Karpas-422 (cell line): ENCODE data around the gene SHISAL2B. TPM values are rescaled to one million over a fixed set of nuclear protein-coding genes. Genes with fewer than 3 reads are reported as not detected.
"Not testable (repeated sequence)": the region's sequence is repeated elsewhere in the genome, so short reads cannot be mapped to it uniquely, and the experiment has no call there.

Experiments
- DNase-seq: peaks from one replicate; pipeline ENCODE4 v3.0.0-alpha.2; 2015
- H2AFZ ChIP-seq: fragments of 200-600 bp; sonication (generic); 2 replicates; pipeline ENCODE4 v1.6.1; 2014; ENCODE audit warnings: antibody characterized with exemption, low read length, mixed read lengths
- H3K27ac ChIP-seq: fragments of 200-600 bp; sonication (generic); 2 replicates; pipeline ENCODE4 v1.5.1; 2014; ENCODE audit warnings: mild to moderate bottlenecking, low read length, moderate library complexity
- H3K27me3 ChIP-seq: fragments of 200-600 bp; sonication (generic); 2 replicates; pipeline ENCODE4 v1.6.1; 2014; ENCODE audit warnings: low read length, mixed read lengths
- H3K36me3 ChIP-seq: fragments of 200-600 bp; sonication (generic); 2 replicates; pipeline ENCODE4 v1.6.1; 2014; ENCODE audit warnings: low read length, mixed read lengths; ENCODE audit not compliant: insufficient read depth
- H3K4me1 ChIP-seq: fragments of 200-600 bp; sonication (generic); 2 replicates; pipeline ENCODE4 v1.6.1; 2014; ENCODE audit warnings: mild to moderate bottlenecking, low read length, mixed read lengths
- H3K4me2 ChIP-seq: fragments of 200-600 bp; sonication (generic); 2 replicates; pipeline ENCODE4 v1.6.1; 2014; ENCODE audit warnings: low read length, low read depth, mild to moderate bottlenecking; ENCODE audit not compliant: poor library complexity, severe bottlenecking
- H3K4me3 ChIP-seq: fragments of 200-600 bp; sonication (generic); 2 replicates; pipeline ENCODE4 v1.5.1; 2014; ENCODE audit warnings: mild to moderate bottlenecking, antibody characterized with exemption, low read length, mixed read lengths
- H3K79me2 ChIP-seq: fragments of 200-600 bp; sonication (generic); 2 replicates; pipeline ENCODE4 v1.6.1; 2014; ENCODE audit warnings: mild to moderate bottlenecking, low read length, mixed read lengths
- H3K9ac ChIP-seq: fragments of 200-600 bp; sonication (generic); 2 replicates; pipeline ENCODE4 v1.6.0; 2014; ENCODE audit warnings: low read length
- H3K9me2 ChIP-seq: fragments of 200-600 bp; sonication (generic), shearing (Covaris generic); replicated peaks from 2 replicates; pipeline ENCODE4 v1.6.0; 2014; ENCODE audit warnings: mild to moderate bottlenecking, low read length, moderate library complexity; ENCODE audit not compliant: insufficient read depth
- H3K9me3 ChIP-seq: fragments of 300-700, 200-600 bp; sonication (generic); 2 replicates; pipeline ENCODE4 v1.6.1; 2014; ENCODE audit warnings: low read length, mixed read lengths
- H4K20me1 ChIP-seq: fragments of 200-600 bp; sonication (generic); 2 replicates; pipeline ENCODE4 v1.6.1; 2014; ENCODE audit warnings: mild to moderate bottlenecking, antibody characterized with exemption, low read length, low read depth; ENCODE audit not compliant: insufficient read depth
- total RNA-seq: library from RNA; depleted of rRNA; stranded (reverse); fragments of >200 nt; shearing (Covaris generic); gene quantifications from 2 replicates; pipeline ENCODE4 v1.2.3, GENCODE V29; 2014; ENCODE audit warnings: low replicate concordance

The SHISAL2B gene
- total RNA-seq, 1 experiment from 2014 or later = not detected

DNA sequence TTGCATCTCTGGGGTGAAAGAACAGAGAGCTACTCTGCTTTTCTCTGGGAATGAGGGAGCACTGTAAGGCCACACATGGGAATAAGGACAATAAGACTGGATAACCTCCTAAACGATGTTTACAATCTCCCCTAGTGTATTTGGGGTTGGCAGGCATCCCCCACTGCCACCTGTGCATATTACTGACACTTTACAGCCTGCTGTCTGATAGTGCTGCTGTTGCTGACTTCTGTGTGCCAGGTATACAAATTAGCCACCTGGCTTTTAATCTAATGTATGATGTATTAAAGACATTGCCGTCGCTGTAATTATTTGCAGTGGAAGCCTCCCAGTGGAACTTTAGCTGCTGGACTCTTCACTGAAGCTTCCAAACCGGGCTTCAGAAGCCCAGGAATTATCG is 4.4 kb upstream of the SHISAL2B start:
- Histone ChIP-seq H4K20me1 (no peaks in the 10 kb centered on the region), H3K4me2 (no peak overlapping the region), H3K9ac (no peak overlapping the region), H3K4me1 (no peaks in the 10 kb centered on the region), H2AFZ (no peak overlapping the region), H3K9me3 (no peaks in the 10 kb centered on the region), H3K27me3 (no peaks in the 10 kb centered on the region), H3K79me2 (no peaks in the 10 kb centered on the region), H3K27ac (no peak overlapping the region), H3K9me2 (no peaks in the 10 kb centered on the region), H3K4me3 (no peak overlapping the region), H3K36me3 (no peaks in the 10 kb centered on the region)
- no peak for DNase-seq

DNA sequence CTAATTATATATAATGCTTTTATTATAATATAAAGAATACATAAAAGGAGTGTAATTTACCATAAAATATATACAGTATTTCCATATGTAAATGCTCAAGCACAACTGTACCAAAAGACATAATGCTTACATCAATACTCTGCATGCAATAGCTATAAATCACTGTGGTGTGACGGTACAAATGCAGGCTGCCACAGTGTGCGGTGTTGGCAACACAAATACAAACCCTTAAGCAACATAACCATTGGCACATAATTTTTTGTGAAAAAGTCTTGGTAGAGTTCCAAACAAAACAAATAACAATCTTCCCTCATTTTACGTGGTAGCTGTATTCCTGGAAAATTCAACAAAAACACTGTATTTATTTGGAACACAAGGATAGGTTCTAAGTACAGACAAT is 1.9 kb upstream of the SHISAL2B start:
- Histone ChIP-seq H3K4me1 (no peaks in the 10 kb centered on the region), H3K4me2 (no peak overlapping the region), H3K9me2 (no peaks in the 10 kb centered on the region), H3K27me3 (no peaks in the 10 kb centered on the region), H3K4me3 (no peak overlapping the region), H3K79me2 (no peaks in the 10 kb centered on the region), H3K9me3 (no peaks in the 10 kb centered on the region), H3K36me3 (no peaks in the 10 kb centered on the region), H2AFZ (no peak overlapping the region), H3K9ac (no peak overlapping the region), H3K27ac (no peak overlapping the region), H4K20me1 (no peaks in the 10 kb centered on the region)
- no peak for DNase-seq

DNA sequence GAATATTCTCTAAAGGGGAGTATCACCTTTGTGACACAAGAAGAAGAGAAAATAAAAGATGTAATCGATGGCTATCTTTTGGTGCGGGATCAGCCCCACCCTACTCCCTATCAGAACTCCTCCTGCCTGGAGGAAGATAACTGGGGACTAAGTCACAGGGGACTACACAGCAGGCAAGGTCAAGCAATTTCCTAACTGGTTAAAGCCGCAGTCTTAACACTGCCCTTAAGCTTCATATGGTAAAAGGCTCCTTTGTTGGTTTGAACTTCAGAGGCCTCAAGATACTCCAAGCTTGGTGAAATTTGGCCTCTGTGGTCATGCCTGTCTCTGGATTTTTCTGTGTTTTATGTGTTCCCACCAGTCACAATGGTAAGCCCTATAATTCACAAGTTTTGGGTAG is 1.3 kb upstream of the SHISAL2B start:
- Histone ChIP-seq H3K27me3 (no peaks in the 10 kb centered on the region), H3K9me3 (no peaks in the 10 kb centered on the region), H3K79me2 (no peaks in the 10 kb centered on the region), H4K20me1 (no peaks in the 10 kb centered on the region), H3K4me2 (no peak overlapping the region), H3K36me3 (no peaks in the 10 kb centered on the region), H3K9me2 (no peaks in the 10 kb centered on the region), H3K27ac (no peak overlapping the region), H3K9ac (no peak overlapping the region), H2AFZ (no peak overlapping the region), H3K4me1 (no peaks in the 10 kb centered on the region), H3K4me3 (no peak overlapping the region)
- no peak for DNase-seq

DNA sequence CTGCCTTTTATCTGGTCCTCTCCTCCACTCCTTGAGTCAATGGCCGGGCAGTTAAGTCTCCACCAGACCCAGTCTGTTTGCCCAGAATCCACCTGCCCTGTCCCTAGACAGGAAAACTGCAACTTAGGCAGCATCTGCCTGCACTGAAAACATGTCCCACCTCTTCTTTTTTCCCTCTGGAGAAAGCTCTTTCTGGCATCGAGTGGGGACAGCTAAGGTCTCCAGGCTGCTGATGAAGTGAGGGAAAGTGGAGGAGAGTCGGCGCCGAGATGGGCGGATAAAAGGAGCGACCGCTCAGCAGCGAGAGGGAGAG is 243 bp upstream of the SHISAL2B start:
- Histone ChIP-seq H3K4me3 (no peak overlapping the region), H3K27ac (no peak overlapping the region), H3K79me2 (no peaks in the 10 kb centered on the region), H3K27me3 (no peaks in the 10 kb centered on the region), H4K20me1 (no peaks in the 10 kb centered on the region), H3K9ac (no peak overlapping the region), H3K9me2 (no peaks in the 10 kb centered on the region), H2AFZ (no peak overlapping the region), H3K36me3 (no peaks in the 10 kb centered on the region), H3K4me1 (no peaks in the 10 kb centered on the region), H3K4me2 (no peak overlapping the region), H3K9me3 (no peaks in the 10 kb centered on the region)
- DNase-seq = no peak

DNA sequence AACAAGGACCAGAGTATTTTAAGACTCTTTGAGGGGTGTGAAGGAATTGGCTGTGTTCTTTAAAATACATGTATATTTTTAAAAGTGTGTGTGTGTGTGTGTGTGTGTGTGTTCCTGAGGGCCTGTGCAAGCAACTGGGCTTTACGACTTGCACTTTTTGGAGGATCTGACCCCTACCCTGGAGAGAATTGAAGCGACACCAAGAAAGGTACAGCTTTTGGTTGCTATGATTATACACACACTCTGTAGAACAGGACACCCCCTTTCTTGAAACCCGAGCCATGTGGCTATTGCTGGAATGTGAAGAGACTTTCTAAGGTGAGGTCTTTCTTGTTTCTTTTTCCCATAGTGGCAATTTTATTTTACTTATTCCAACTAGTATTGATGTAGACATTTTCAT is 988 bp downstream of the SHISAL2B start:
- Histone ChIP-seq H4K20me1 (no peaks in the 10 kb centered on the region), H3K79me2 (no peaks in the 10 kb centered on the region), H3K4me2 (no peak overlapping the region), H3K9me3 (no peaks in the 10 kb centered on the region), H3K36me3 (no peaks in the 10 kb centered on the region), H3K27me3 (no peaks in the 10 kb centered on the region), H3K9me2 (no peaks in the 10 kb centered on the region), H3K4me1 (no peaks in the 10 kb centered on the region), H3K9ac (no peak overlapping the region), H2AFZ (no peak overlapping the region), H3K4me3 (no peak overlapping the region), H3K27ac (no peak overlapping the region)
- no peak for DNase-seq

DNA sequence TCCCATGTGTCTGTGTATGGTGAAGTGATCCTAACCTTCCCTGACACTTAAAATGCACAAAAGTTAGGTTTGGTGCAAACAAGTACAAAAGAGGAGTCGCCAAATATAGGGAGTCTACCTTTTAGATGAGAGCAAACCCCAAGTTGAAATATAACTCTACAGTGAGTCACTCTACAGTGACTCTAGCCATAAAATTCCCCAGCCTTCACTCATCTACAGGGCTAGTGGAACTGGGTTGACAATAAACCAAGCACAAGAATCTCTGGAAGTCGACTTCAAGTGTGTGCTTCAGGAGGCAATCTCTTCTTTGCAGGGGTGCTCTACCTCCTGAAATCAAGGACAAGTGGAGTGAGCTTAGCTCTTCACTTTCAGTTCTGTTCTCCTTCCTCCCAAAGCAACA is 3.3 kb downstream of the SHISAL2B start:
- Histone ChIP-seq H3K4me1 (no peaks in the 10 kb centered on the region), H2AFZ (no peak overlapping the region), H3K79me2 (no peaks in the 10 kb centered on the region), H3K9me2 (no peaks in the 10 kb centered on the region), H4K20me1 (no peaks in the 10 kb centered on the region), H3K4me3 (no peak overlapping the region), H3K27ac (no peak overlapping the region), H3K4me2 (no peak overlapping the region), H3K9ac (no peak overlapping the region), H3K36me3 (no peaks in the 10 kb centered on the region), H3K9me3 (no peaks in the 10 kb centered on the region), H3K27me3 (no peaks in the 10 kb centered on the region)
- DNase-seq = no peak

DNA sequence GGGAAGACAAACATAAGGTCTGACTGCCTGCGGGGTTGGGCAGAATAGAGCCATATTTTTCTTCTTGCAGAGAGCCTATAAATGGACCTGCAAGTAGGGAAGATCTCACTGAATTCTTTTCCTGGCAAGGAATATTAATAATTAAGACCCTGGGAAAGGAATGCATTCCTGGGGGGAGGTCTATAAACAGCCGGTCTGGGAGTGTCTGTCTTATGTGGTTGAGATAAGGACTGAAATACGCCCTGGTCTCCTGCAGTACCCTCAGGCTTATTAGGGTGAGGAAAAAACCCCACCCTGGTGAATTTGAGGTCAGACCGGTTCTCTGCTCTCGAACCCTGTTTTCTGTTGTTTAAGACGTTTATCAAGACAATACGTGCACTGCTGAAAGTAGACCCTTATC is 6.1 kb downstream of the SHISAL2B start:
- not testable (repeated sequence) for DNase-seq

DNA sequence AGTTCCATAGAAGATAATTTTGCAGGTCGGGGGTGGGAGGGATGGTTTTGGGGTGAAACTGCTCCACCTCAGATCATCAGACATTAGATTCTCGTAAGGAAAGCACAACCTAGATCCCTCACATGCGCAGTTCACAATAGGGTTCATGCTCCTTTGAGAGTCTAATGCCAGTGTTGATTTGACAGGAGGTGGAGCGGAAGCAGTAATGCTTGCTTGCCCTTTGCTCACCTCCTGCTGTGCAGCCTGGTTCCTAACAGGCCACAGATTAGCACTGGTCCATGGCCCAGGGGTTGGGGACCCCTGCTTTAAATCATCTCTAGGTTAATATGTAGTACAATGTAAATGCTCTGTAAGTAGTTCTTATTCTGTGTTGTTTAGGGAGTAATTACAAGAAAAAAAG is 10.5 kb downstream of the SHISAL2B start:
- H3K4me3 ChIP-seq = no peak overlapping the region
- H3K9me3 ChIP-seq = no peaks in the 10 kb centered on the region
- no peak overlapping the region for H2AFZ ChIP-seq
- no peaks in the 10 kb centered on the region for H4K20me1 ChIP-seq
- no peaks in the 10 kb centered on the region for H3K79me2 ChIP-seq
- H3K9ac ChIP-seq = no peak overlapping the region
- no peak overlapping the region for H3K27ac ChIP-seq
- no peaks in the 10 kb centered on the region for H3K4me1 ChIP-seq
- no peak overlapping the region for H3K4me2 ChIP-seq
- no peaks in the 10 kb centered on the region for H3K27me3 ChIP-seq
- DNase-seq = no peak
- H3K36me3 ChIP-seq = no peaks in the 10 kb centered on the region
- H3K9me2 ChIP-seq = no peaks in the 10 kb centered on the region

More for the DNA sequence above, 6.1 kb downstream of the SHISAL2B start:
- H3K27me3 ChIP-seq, H3K9me2 ChIP-seq, H3K4me2 ChIP-seq, H3K4me1 ChIP-seq, H3K27ac ChIP-seq, H3K79me2 ChIP-seq, H3K4me3 ChIP-seq, H2AFZ ChIP-seq, H3K36me3 ChIP-seq, H3K9ac ChIP-seq, H3K9me3 ChIP-seq, H4K20me1 ChIP-seq: not testable (repeated sequence)

DNA sequence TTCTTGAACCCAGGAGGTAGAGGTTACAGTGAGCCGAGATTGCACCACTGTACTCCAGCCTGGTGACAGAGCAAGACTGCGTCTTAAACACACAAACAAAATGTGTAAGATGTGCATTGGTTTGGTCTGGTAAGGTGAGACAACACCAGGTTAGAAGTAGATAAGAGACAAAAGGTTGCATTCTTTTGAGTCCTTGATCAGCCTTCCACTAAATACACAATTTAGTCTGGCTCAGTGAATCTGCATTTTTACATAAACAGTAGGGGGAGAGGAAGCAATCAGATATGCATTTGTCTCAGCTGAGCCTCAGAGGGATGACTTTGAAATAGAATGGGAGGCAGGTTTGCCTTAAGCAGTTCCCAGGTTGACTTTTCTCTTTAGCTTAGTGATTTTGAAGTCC is 15.8 kb downstream of the SHISAL2B start:
- H3K27ac ChIP-seq, DNase-seq, H3K4me3 ChIP-seq, H3K36me3 ChIP-seq, H2AFZ ChIP-seq, H3K9me2 ChIP-seq, H3K9me3 ChIP-seq, H4K20me1 ChIP-seq, H3K4me1 ChIP-seq, H3K9ac ChIP-seq, H3K79me2 ChIP-seq, H3K27me3 ChIP-seq, H3K4me2 ChIP-seq: not testable (repeated sequence)
